ENCODE measurements around the gene BZW1.
A peak's percentile ranks its signal among the peaks of the same experiment; 100 is the strongest.

Gene BZW1

DNA sequence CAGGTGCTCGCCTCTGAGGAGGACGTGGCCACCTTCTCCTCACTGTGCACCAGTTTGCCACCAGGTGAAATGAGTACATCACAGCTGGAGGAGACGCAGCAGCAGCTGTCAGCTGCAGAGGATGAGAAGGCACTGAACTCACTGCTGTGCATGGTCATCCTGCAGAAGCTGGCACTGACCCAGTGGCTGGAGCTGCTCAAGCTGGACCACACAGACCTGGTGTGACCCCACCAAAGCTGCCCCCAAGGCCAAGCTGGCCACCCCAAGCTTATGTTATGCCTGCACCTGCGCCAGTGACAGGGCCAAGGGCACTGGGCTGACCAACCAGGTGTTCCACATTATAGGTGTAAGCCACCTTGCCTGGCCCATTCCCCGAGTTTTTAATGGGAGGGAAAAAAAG lies 33.5 kb downstream of the BZW1 start:
- no peak overlapping the region for H3K4me3 ChIP-seq (ENCODE audit: low read depth, low read length)
- TF ChIP-seq MAX (IDR thresholded peaks at IDR 0.05; ENCODE audit: low read depth, low read length) (no peak), CTCF (IDR thresholded peaks at IDR 0.05; ENCODE audit: low read depth, low read length) (no peak), POLR2A (IDR thresholded peaks at IDR 0.05; ENCODE audit: extremely low read depth, insufficient read length) (no peak), MYC (IDR thresholded peaks at IDR 0.05; ENCODE audit: low read depth, low read length) (no peak)
- no peak for DNase-seq (ENCODE audit: low read depth)

DNA sequence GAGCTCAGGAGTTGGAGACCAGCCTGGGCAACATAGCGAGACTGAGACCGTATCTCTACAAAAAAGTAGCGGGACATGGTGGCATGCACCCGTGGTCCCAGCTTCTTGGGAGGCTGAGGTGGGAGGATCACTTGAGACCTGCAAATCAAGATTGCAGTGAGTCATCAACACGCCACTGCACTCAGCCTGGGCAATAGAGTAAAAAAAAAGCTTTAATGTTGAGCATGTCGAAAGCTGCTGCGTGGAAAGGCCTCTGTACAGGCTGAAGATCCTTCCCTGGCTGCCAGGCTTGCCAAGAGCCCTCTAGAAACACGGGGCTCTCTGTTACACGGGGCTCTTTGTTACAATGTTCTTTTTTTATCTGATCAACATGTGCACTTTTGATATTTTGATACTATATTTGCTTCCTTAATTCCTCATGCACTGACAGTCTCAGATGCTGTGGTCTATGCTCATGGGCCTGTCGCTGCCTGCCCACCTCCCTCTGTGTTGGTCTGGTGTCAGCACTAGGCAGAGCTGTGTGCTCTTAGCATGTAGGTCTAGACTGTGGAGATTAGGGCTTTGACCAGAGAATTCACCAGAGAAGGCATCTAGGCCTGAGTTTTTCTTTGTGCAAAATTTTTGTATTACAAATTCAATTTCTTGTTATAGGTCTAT lies 34.1 kb downstream of the BZW1 start:
- peak; percentile 32 for DNase-seq (ENCODE audit: low read depth)
- no peak overlapping the region for H3K4me3 ChIP-seq (ENCODE audit: low read depth, low read length)
- TF ChIP-seq MAX (IDR thresholded peaks at IDR 0.05; ENCODE audit: low read depth, low read length) = no peak
- no peak for TF ChIP-seq CTCF (IDR thresholded peaks at IDR 0.05; ENCODE audit: low read depth, low read length)
- no peak for TF ChIP-seq MYC (IDR thresholded peaks at IDR 0.05; ENCODE audit: low read depth, low read length)

- TF ChIP-seq POLR2A (IDR thresholded peaks at IDR 0.05; ENCODE audit: extremely low read depth, insufficient read length) (no peak), CTCF (IDR thresholded peaks at IDR 0.05; ENCODE audit: low read depth, low read length) (no peak), MAX (IDR thresholded peaks at IDR 0.05; ENCODE audit: low read depth, low read length) (no peak), MYC (IDR thresholded peaks at IDR 0.05; ENCODE audit: low read depth, low read length) (no peak)
- DNase-seq (ENCODE audit: low read depth) = no peak
- no peak overlapping the region for H3K4me3 ChIP-seq (ENCODE audit: low read depth, low read length)
Measured at GRCh38 chr2:200847269-200847668, 35.6 kb downstream of the BZW1 start.

DNA sequence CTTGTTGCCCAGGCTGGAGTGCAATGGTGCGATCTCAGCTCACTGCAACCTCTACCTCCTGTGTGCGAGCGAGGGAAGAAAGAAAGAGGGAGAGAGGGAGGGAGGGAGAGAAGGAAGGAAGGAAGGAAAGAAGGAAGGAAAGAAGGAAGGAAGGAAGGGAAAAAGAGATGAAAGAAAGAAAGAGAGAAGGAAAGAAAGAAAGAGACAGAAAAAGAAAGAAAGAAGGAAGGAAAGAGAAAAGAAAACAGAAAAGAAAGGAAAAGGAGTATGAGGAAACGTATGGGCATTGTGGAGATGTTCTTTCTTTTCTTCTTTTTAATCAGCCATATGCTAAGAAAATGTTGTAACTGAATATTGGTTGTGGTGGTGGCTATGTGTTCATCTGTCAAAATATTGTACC lies 36.2 kb downstream of the BZW1 start:
- TF ChIP-seq MYC (IDR thresholded peaks at IDR 0.05; ENCODE audit: low read depth, low read length) (no peak), MAX (IDR thresholded peaks at IDR 0.05; ENCODE audit: low read depth, low read length) (no peak), POLR2A (IDR thresholded peaks at IDR 0.05; ENCODE audit: extremely low read depth, insufficient read length) (no peak), CTCF (IDR thresholded peaks at IDR 0.05; ENCODE audit: low read depth, low read length) (no peak)
- DNase-seq (ENCODE audit: low read depth) = no peak
- H3K4me3 ChIP-seq (ENCODE audit: low read depth, low read length) = no peak overlapping the region

DNA sequence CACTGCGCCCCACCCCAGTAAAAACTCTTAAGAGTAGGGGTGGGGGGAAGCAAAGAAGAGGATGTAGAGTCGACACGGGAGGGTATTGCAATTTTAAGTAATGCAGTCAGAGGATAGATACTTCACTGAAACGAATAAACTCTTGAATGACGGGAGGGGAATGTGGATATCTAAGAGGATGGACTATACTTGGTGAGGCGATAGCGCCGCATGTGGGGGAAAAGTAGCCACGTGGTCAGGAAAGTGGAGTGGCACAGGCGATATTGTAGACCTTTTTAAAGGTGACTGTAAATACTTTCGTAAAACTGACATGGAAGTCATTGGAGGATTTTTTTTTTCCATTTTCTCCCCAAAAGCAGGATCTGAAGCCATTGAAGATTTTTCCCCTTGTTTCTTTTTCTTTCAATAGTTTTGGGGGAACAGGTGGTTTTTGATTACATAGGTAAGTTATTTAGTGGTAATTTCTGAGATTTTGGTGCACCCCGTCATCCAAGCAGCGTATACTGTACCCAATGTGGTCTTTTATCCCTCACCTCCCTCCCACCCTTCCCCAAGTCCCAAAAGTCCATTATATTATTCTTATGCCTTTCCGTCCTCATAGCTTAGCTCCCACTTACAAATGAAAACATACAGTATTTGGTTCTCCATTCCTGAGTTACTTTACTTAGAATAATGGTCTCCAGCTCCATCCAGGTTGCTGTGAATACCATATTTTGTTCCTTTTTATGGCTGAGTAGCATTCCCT lies 39.0 kb downstream of the BZW1 start:
- no peak for TF ChIP-seq CTCF (IDR thresholded peaks at IDR 0.05; ENCODE audit: low read depth, low read length)
- TF ChIP-seq MAX (IDR thresholded peaks at IDR 0.05; ENCODE audit: low read depth, low read length) = no peak
- TF ChIP-seq MYC (IDR thresholded peaks at IDR 0.05; ENCODE audit: low read depth, low read length) = no peak
- no peak for TF ChIP-seq POLR2A (IDR thresholded peaks at IDR 0.05; ENCODE audit: extremely low read depth, insufficient read length)
- DNase-seq (ENCODE audit: low read depth) = no peak
- no peak overlapping the region for H3K4me3 ChIP-seq (ENCODE audit: low read depth, low read length)

Data from NB4 (cell line).